Hematopoietic multipotent progenitor cell treated with erythropoietin and hydrocortisone succinate and interleukin-3 and kit ligand, for 4 days (in vitro differentiated cells): ENCODE data around the gene TAF10.

Experiments used
- DNase-seq: peaks from one replicate; pipeline ENCODE4 v3.0.0-alpha.2; 2015

Gene TAF10

GRCh38 chr11:6576471-6577373, 35.3 kb downstream of the TAF10 start:
- peak; percentile 59 for DNase-seq

- no peak for DNase-seq
Measured at GRCh38 chr11:6574816-6575715, 37.0 kb downstream of the TAF10 start.

GRCh38 chr11:6572215-6572614, 39.8 kb downstream of the TAF10 start:
- no peak for DNase-seq

- no peak for DNase-seq
Measured at GRCh38 chr11:6571434-6572008, 40.5 kb downstream of the TAF10 start.

- no peak for DNase-seq
Measured at GRCh38 chr11:6570691-6571427, 41.2 kb downstream of the TAF10 start.

- DNase-seq, result no peak
Measured at GRCh38 chr11:6569706-6570105, 42.3 kb downstream of the TAF10 start.

- peak; percentile 71 for DNase-seq
Measured at GRCh38 chr11:6568191-6568918, 43.7 kb downstream of the TAF10 start.

GRCh38 chr11:6567371-6567745, 44.7 kb downstream of the TAF10 start:
- DNase-seq, result no peak

- DNase-seq, result no peak
Measured at GRCh38 chr11:6566704-6567370, 45.2 kb downstream of the TAF10 start.

GRCh38 chr11:6565988-6566703, 45.9 kb downstream of the TAF10 start:
- DNase-seq, result no peak

- no peak for DNase-seq
Measured at GRCh38 chr11:6565325-6565724, 46.7 kb downstream of the TAF10 start.

GRCh38 chr11:6563667-6564066, 48.3 kb downstream of the TAF10 start:
- no peak for DNase-seq

GRCh38 chr11:6563121-6563619, 48.8 kb downstream of the TAF10 start:
- DNase-seq, result peak; percentile 44

- no peak for DNase-seq
Measured at GRCh38 chr11:6561288-6561687, 50.7 kb downstream of the TAF10 start.
